Vagina (tissue), 2 donors: ENCODE results near the gene SUSD6.

Experiments
- POLR2A ChIP-seq, 2 donors: fragments of 450-650 bp; IDR thresholded peaks; one replicate each; pipeline ENCODE4 v1.6.1; 2017; ENCODE audit warnings: antibody characterized with exemption in 2 of 2, mild to moderate bottlenecking in 2 of 2, moderate library complexity in 2 of 2
- POLR2AphosphoS5 ChIP-seq, 2 donors: sonication (generic); formaldehyde crosslinking; IDR thresholded peaks; one replicate each; pipeline ENCODE4 v1.9.0; 2017; ENCODE audit warnings: antibody characterized with exemption in 2 of 2, mild to moderate bottlenecking in 2 of 2, low read depth in 1 of 2; ENCODE audit not compliant: insufficient read depth in 1 of 2

DNA sequence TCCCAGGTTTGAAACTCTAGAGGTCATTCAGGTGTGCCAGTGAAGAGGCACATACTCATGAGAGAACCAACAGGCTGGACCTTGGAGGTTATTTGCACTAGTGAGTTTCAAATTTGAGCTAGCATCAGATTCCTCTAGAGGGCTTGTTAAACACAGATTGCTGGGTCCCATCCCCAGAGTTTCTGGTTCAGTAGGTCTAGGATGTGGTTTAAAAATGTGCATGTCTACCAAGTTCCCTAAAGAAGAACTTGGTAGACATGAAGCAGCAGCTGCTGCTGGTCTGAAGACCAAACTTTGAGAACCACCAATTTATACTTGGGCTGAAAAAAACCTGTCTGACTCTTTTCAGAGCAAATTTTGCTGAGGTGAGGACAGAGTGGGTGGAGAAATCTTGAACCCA lies 61.7 kb downstream of the SUSD6 start:
- TF ChIP-seq POLR2AphosphoS5 (IDR thresholded peaks at IDR 0.05; ENCODE audit: insufficient read depth in 1 of 2, low read depth in 1 of 2) (no peak), POLR2A (IDR thresholded peaks at IDR 0.05) (no peak)
